ENCODE results near the gene PCNP. TPM values are rescaled to one million over a fixed set of nuclear protein-coding genes. Genes with fewer than 3 reads are reported as not detected.
"Not testable (repeated sequence)": the region's sequence is repeated elsewhere in the genome, so short reads cannot be mapped to it uniquely, and the experiment has no call there.

Gene PCNP
- total RNA-seq, 5 donors from 2014 or later (not counting 1 experiment from before 2014, with no cell fraction given): 126 to 158 (median 151) TPM

DNA sequence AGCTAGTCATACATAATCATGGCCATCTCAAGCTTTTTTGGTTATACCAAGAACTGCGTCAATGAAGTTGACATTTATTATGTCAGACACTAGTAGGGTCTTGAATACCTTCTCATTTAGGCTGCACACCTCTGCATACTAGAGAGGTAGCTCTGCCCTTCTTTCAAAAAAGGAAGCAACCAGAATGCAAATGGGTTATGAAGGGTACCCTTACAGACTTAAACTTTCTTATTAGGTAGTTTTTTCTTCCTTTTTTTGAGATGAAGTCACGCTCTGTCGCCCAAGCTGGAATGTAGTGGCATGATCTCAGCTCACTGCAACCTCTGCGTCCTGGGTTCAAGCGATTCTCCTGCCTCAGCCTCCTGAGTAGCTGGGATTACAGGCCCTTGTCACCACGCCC, 3.3 kb downstream of the PCNP start:
- no peaks in the 10 kb centered on the region for H3K27me3 Mint-ChIP-seq
- H3K9me3 Mint-ChIP-seq: no peaks in the 10 kb centered on the region
- peaks cover 20% of the 10 kb centered on the region for H3K36me3 Mint-ChIP-seq
- Histone ChIP-seq H3K4me3 (ENCODE audit: control insufficient read depth in 1 of 2, extremely low read depth in 1 of 2, low read length in 1 of 2) (no peak overlapping the region), H3K27ac (ENCODE audit: low read length) (no peak overlapping the region), H3K27me3 (replicated peaks in 1 of 2; ENCODE audit: control insufficient read depth in 2 of 2, extremely low read depth in 1 of 2, insufficient read depth in 2 of 2, low read length in 1 of 2) (no peaks in the 10 kb centered on the region), H3K4me1 (ENCODE audit: control insufficient read depth in 1 of 2, extremely low read depth in 1 of 2, insufficient read depth in 2 of 2, low read length in 2 of 2) (peaks cover 23 to 25% of the 10 kb centered on the region in 2 experiments), H3K36me3 (ENCODE audit: control insufficient read depth in 2 of 2, extremely low read depth in 1 of 2, insufficient read depth in 1 of 2, low read length in 1 of 2) (peaks cover 0 to 22% of the 10 kb centered on the region in 2 donors), H3K9me3 (no peaks in the 10 kb centered on the region)
- H3K4me1 Mint-ChIP-seq: peaks cover 61 to 68% (median 66%) of the 10 kb centered on the region in 3 donors
- no peak overlapping the region for H3K4me3 Mint-ChIP-seq
- H3K27ac Mint-ChIP-seq: no peak overlapping the region
- no peak for ATAC-seq (replicated peaks in 1 of 4)
- ChIA-PET POLR2A (interaction anchor here (0.6 to 1.0 kb wide), 2 partner anchors 18 to 862 kb away, joined by 3 to 4 read pairs; no protein-coding TSS in a partner anchor), CTCF (interaction anchor here (0.6 to 0.7 kb wide), 2 partner anchors 70 to 99 kb away, joined by 3 to 5 read pairs; no protein-coding TSS in a partner anchor)
- DNase-seq: no peak
- WGBS (ENCODE audit: insufficient coverage): 97% methylated on average over 3 of the region's 6 CpGs

GRCh38 chr3:101588616-101589015, 14.6 kb downstream of the PCNP start:
- no peak overlapping the region for H3K27ac ChIP-seq (ENCODE audit: low read length)
- no peak overlapping the region for H3K4me3 ChIP-seq (ENCODE audit: control insufficient read depth in 1 of 2, extremely low read depth in 1 of 2, low read length in 1 of 2)
- H3K27me3 ChIP-seq (replicated peaks in 1 of 2; ENCODE audit: control insufficient read depth in 2 of 2, extremely low read depth in 1 of 2, insufficient read depth in 2 of 2, low read length in 1 of 2): no peaks in the 10 kb centered on the region
- peaks cover 31 to 47% (median 39%) of the 10 kb centered on the region in 3 donors for H3K4me1 Mint-ChIP-seq
- H3K36me3 ChIP-seq (ENCODE audit: control insufficient read depth in 2 of 2, extremely low read depth in 1 of 2, insufficient read depth in 1 of 2, low read length in 1 of 2): peaks cover 0 to 51% of the 10 kb centered on the region in 2 donors
- ChIA-PET CTCF (interaction anchor here in 1 of 2 donors (1.2 kb wide), 1 partner anchor 15 kb away, joined by 8 read pairs; the partner anchor contains the start of gene PCNP), POLR2A (interaction anchor here in 1 of 2 donors (0.6 to 1.3 kb wide), 2 partner anchors 15 to 89 kb away, joined by 3 to 5 read pairs; partner anchors contain the start of gene PCNP)
- H3K27ac Mint-ChIP-seq: peak overlapping the region; percentile 36 to 48
- no peak overlapping the region for H3K4me3 Mint-ChIP-seq
- no peaks in the 10 kb centered on the region for H3K27me3 Mint-ChIP-seq
- DNase-seq (no peak), ATAC-seq (replicated peaks in 1 of 4) (no peak)
- H3K9me3 ChIP-seq: no peaks in the 10 kb centered on the region
- H3K4me1 ChIP-seq (ENCODE audit: control insufficient read depth in 1 of 2, extremely low read depth in 1 of 2, insufficient read depth in 2 of 2, low read length in 2 of 2): no peaks in the 10 kb centered on the region
- H3K36me3 Mint-ChIP-seq: peaks cover 42% of the 10 kb centered on the region
- no peaks in the 10 kb centered on the region for H3K9me3 Mint-ChIP-seq
- no CpG with 5 or more reads among the region's 1 CpG for WGBS (ENCODE audit: insufficient coverage)

DNA sequence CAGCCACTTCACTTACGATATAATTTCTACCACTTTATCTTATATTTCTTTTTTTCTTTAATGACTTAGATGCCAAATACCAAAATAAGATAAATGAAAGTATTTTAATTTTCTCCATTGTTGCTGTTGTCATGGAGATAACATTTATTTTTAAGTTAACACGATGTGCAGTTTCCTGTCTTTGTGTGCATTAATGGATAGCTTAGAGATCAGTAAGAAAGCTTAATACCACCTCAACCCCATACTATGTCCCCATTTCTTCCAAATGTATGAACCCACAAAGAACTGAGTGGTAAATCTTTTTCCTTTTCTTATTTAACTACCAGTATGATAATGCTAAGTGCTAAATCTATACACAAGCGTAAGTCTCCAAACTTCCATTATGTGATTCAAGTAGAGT, 17.1 kb downstream of the PCNP start:
- Histone ChIP-seq H3K9me3 (no peaks in the 10 kb centered on the region), H3K27me3 (replicated peaks in 1 of 2; ENCODE audit: control insufficient read depth in 2 of 2, extremely low read depth in 1 of 2, insufficient read depth in 2 of 2, low read length in 1 of 2) (no peaks in the 10 kb centered on the region), H3K27ac (ENCODE audit: low read length) (no peak overlapping the region), H3K4me1 (ENCODE audit: control insufficient read depth in 1 of 2, extremely low read depth in 1 of 2, insufficient read depth in 2 of 2, low read length in 2 of 2) (no peaks in the 10 kb centered on the region), H3K36me3 (ENCODE audit: control insufficient read depth in 2 of 2, extremely low read depth in 1 of 2, insufficient read depth in 1 of 2, low read length in 1 of 2) (peaks cover 0 to 43% of the 10 kb centered on the region in 2 donors), H3K4me3 (ENCODE audit: control insufficient read depth in 1 of 2, extremely low read depth in 1 of 2, low read length in 1 of 2) (no peak overlapping the region)
- no peaks in the 10 kb centered on the region for H3K9me3 Mint-ChIP-seq
- CTCF ChIA-PET: no interaction called here
- no peaks in the 10 kb centered on the region for H3K27me3 Mint-ChIP-seq
- no peak overlapping the region for H3K4me3 Mint-ChIP-seq
- H3K4me1 Mint-ChIP-seq: peaks cover 27 to 37% (median 30%) of the 10 kb centered on the region in 3 donors
- H3K27ac Mint-ChIP-seq: peak overlapping the region; percentile 64 to 74
- peaks cover 35% of the 10 kb centered on the region for H3K36me3 Mint-ChIP-seq
- WGBS (ENCODE audit: insufficient coverage): no CpG with 5 or more reads among the region's 3 CpGs
- DNase-seq (no peak), ATAC-seq (replicated peaks in 1 of 4) (peak in 1 of 4 experiments; percentile 40)
- POLR2A ChIA-PET: interaction anchor here in 1 of 2 donors (0.6 kb wide), 1 partner anchor 29 kb away, joined by 4 read pairs; no protein-coding TSS in a partner anchor

DNA sequence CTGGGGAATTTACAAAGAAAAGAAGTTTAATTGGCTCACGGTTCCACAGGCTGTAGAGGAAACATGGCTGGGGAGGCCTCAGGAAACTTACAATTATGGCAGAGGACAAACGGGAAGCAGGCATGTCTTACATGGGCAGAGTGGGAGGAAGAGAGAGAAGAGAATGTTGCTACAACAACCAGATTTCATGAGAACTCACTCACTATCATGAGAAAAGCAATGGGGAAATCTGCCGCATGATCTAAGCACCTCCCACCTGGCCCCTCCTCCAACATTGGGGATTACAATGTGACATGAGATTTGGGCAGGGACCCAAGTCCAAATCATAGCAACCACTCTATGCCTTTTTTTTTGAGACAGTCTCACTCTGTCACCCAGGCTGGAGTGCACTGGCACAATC, 28.8 kb downstream of the PCNP start:
- Mint-ChIP-seq H3K27ac (no peak overlapping the region), H3K4me3 (no peak overlapping the region), H3K27me3 (no peaks in the 10 kb centered on the region), H3K36me3 (no peaks in the 10 kb centered on the region), H3K4me1 (no peaks in the 10 kb centered on the region), H3K9me3 (no peaks in the 10 kb centered on the region)
- CTCF ChIA-PET: interaction anchor here in 1 of 2 donors (0.6 kb wide), 1 partner anchor 10 kb away, joined by 3 read pairs; no protein-coding TSS in a partner anchor
- no peak overlapping the region for H3K4me3 ChIP-seq (ENCODE audit: control insufficient read depth in 1 of 2, extremely low read depth in 1 of 2, low read length in 1 of 2)
- POLR2A ChIA-PET: no interaction called here
- no peaks in the 10 kb centered on the region for H3K36me3 ChIP-seq (ENCODE audit: control insufficient read depth in 2 of 2, extremely low read depth in 1 of 2, insufficient read depth in 1 of 2, low read length in 1 of 2)
- no CpG with 5 or more reads among the region's 3 CpGs for WGBS (ENCODE audit: insufficient coverage)
- no peaks in the 10 kb centered on the region for H3K27me3 ChIP-seq (replicated peaks in 1 of 2; ENCODE audit: control insufficient read depth in 2 of 2, extremely low read depth in 1 of 2, insufficient read depth in 2 of 2, low read length in 1 of 2)
- ATAC-seq (replicated peaks in 1 of 4): no peak
- no peak for DNase-seq
- no peaks in the 10 kb centered on the region for H3K9me3 ChIP-seq
- no peak overlapping the region for H3K27ac ChIP-seq (ENCODE audit: low read length)
- H3K4me1 ChIP-seq (ENCODE audit: control insufficient read depth in 1 of 2, extremely low read depth in 1 of 2, insufficient read depth in 2 of 2, low read length in 2 of 2): no peaks in the 10 kb centered on the region

- H3K36me3 ChIP-seq (ENCODE audit: control insufficient read depth in 2 of 2, extremely low read depth in 1 of 2, insufficient read depth in 1 of 2, low read length in 1 of 2): no peaks in the 10 kb centered on the region
- POLR2A ChIA-PET: no interaction called here
- H3K27me3 ChIP-seq (replicated peaks in 1 of 2; ENCODE audit: control insufficient read depth in 2 of 2, extremely low read depth in 1 of 2, insufficient read depth in 2 of 2, low read length in 1 of 2): no peaks in the 10 kb centered on the region
- no CpG with 5 or more reads among the region's 1 CpG for WGBS (ENCODE audit: insufficient coverage)
- Mint-ChIP-seq H3K4me3 (no peak overlapping the region), H3K4me1 (no peaks in the 10 kb centered on the region), H3K27me3 (no peaks in the 10 kb centered on the region), H3K9me3 (no peaks in the 10 kb centered on the region), H3K27ac (no peak overlapping the region), H3K36me3 (no peaks in the 10 kb centered on the region)
- ATAC-seq (replicated peaks in 1 of 4) (no peak), DNase-seq (no peak)
- no peak overlapping the region for H3K27ac ChIP-seq (ENCODE audit: low read length)
- no peak overlapping the region for H3K4me3 ChIP-seq (ENCODE audit: control insufficient read depth in 1 of 2, extremely low read depth in 1 of 2, low read length in 1 of 2)
- CTCF ChIA-PET: interaction anchor here in 1 of 2 donors (0.5 kb wide), 1 partner anchor 32 kb away, joined by 3 read pairs; no protein-coding TSS in a partner anchor
- H3K4me1 ChIP-seq (ENCODE audit: control insufficient read depth in 1 of 2, extremely low read depth in 1 of 2, insufficient read depth in 2 of 2, low read length in 2 of 2): no peaks in the 10 kb centered on the region
- no peaks in the 10 kb centered on the region for H3K9me3 ChIP-seq
Measured at GRCh38 chr3:101603184-101603583, 29.2 kb downstream of the PCNP start.

- H3K27ac Mint-ChIP-seq; H3K9me3 Mint-ChIP-seq; ATAC-seq (replicated peaks in 1 of 4); POLR2A ChIA-PET; H3K4me1 Mint-ChIP-seq; H3K27ac ChIP-seq (ENCODE audit: low read length); H3K4me3 Mint-ChIP-seq; DNase-seq; H3K36me3 ChIP-seq (ENCODE audit: control insufficient read depth in 2 of 2, extremely low read depth in 1 of 2, insufficient read depth in 1 of 2, low read length in 1 of 2); H3K27me3 ChIP-seq (replicated peaks in 1 of 2; ENCODE audit: control insufficient read depth in 2 of 2, extremely low read depth in 1 of 2, insufficient read depth in 2 of 2, low read length in 1 of 2); H3K9me3 ChIP-seq; H3K4me3 ChIP-seq (ENCODE audit: control insufficient read depth in 1 of 2, extremely low read depth in 1 of 2, low read length in 1 of 2); H3K36me3 Mint-ChIP-seq; CTCF ChIA-PET; H3K4me1 ChIP-seq (ENCODE audit: control insufficient read depth in 1 of 2, extremely low read depth in 1 of 2, insufficient read depth in 2 of 2, low read length in 2 of 2); H3K27me3 Mint-ChIP-seq: not testable (repeated sequence)
- no CpG with 5 or more reads among the region's 10 CpGs for WGBS (ENCODE audit: insufficient coverage)
Measured at GRCh38 chr3:101605398-101605797, 31.4 kb downstream of the PCNP start.
